NCI-H1092 (cell line): ENCODE data around the gene SERPINE2.
A peak's percentile ranks its signal among the peaks of the same experiment; 100 is the strongest.
"Not testable (repeated sequence)": the region's sequence is repeated elsewhere in the genome, so short reads cannot be mapped to it uniquely, and the experiment has no call there.

ENCODE experiments used
- DNase-seq: peaks from one replicate; lab custom pipeline; 2025; lab: John Stamatoyannopoulos, UW

SERPINE2 gene

GRCh38 chr2:224014336-224014735 lies 24.8 kb downstream of the SERPINE2 start:
- DNase-seq: no peak

DNA sequence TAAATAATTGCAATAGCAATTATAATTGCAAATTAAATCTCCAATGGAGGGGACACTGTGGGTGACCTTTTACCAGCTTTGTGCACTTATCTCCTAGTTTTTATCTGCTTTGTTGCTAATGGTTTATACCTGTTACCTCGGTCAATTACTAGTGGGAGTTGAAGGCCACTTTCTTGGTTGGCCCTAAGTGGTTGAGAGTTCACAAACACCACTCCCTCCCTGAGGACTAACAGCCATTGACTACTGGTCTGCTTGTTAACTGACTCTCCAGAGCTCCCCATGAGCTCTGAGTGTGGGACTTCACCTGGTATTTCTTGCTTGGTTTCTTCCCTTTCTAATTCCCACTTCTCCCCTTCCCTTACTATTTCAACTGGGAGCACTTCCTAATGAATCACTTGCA lies 27.2 kb downstream of the SERPINE2 start:
- DNase-seq: no peak

DNA sequence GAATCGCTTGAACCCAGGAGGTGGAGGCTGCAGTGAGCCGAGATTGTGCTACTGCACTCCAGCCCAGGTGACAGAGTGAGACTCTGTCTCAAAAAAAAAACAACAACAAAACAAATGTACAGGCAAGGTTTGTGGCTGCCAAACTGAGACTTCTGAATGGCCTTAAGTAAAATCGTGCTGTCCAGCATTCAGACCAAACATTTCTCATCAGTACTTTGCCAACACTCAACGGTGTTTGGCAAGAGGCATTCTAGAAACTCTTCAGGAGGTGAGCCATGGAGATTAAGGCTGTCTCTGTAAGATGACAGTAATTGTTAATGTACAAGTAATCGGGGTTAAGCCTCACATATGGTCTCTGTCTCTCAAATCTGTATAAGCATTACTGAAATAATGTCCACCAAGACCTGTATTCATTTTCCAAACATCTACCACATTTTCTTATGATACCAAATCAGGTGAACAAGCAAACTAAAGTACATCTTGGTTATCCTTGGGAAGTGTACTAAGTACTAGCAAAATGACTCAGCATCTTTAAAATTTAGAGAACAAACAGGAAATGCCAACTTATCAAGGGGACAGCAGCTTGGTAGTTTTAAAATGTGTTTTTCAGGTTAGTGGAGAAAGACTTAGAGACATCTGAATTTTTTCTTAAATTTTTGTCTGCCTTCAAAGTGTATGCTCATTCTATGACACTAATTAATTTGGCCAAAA lies 29.3 kb downstream of the SERPINE2 start:
- DNase-seq: no peak

DNA sequence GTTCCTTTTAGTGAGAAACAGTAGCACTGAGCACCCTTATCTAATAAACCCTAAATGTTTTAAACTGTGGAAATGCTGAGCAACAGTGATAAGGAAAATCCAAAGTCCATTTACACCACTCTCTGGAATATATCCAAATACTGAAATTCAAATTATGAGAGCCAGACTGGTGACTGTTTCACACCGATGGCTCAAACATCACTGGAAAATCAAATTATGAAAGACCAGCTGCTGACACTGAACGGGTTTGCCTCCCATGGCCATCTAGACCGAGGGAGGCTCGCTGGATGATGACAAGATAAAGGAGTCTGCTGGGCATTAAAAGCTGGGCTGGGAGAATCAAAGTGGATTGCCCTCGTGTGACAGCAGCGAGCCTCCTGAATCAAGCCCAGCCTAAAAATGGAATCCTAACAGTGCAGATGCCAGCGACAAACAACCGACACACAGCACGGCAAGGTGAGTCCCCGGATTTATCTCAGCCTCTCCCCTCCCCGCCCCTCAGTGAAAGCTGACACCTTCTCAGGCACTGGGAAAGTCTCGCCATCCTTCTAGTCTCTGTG lies 30.3 kb downstream of the SERPINE2 start:
- no peak for DNase-seq

GRCh38 chr2:224004105-224004695 lies 34.9 kb downstream of the SERPINE2 start:
- no peak for DNase-seq

DNA sequence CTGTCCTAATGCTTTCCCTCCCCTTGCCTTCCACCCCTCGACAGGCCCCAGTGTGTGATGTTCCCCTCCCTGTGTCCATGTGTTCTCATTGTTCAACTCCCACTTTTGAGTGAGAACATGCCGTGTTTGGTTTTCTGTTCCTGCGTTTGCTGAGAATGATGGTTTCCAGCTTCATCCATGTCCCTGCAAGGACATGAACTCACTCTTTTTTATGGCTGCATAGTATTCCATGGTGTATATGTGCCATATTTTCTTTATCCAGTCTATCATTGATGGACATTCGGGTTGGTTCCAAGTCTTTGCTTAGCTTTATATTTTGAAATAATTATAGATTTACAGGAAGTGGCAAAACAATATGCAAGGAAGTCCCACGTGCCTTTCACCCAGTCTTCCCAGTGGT lies 38.4 kb downstream of the SERPINE2 start:
- DNase-seq: not testable (repeated sequence)

GRCh38 chr2:223999862-224000261 lies 39.2 kb downstream of the SERPINE2 start:
- DNase-seq: no peak

DNA sequence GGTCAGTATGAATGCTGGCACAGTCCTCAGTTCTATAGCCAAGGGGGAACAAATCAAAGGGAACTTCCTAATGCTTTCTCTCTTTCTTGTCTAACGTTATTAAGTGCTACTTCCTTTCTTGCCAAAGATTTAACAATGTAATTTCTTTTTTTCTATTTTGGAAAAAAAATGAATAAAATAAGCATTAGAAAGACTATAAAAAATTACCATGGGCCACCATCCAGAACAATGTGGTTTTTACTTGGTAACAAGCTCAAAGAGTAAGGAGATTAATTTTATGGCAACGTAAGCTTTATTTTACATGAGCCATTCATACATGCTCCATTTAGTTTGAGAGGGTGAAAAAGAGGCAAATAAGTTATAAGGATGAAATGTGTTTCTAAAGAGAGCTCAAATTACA lies 40.1 kb downstream of the SERPINE2 start:
- no peak for DNase-seq

DNA sequence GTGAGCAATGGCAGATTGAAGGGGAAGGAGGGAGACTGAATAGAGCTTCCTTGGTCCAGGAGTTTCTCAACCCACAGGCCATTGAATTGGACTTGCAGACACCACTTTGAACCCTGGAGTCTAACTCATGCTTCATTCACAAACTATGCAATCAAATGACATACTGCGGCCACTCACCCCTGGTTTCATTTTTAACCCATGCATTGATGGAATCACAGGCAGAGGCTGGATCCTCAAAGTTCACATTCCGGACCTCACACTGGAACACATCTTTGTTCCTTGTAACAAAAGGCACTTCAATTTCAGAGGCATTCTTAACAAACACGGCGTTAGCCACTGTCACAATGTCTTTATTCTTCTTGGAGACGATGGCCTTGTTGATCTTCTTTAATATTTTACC lies 41.1 kb downstream of the SERPINE2 start:
- no peak for DNase-seq

DNA sequence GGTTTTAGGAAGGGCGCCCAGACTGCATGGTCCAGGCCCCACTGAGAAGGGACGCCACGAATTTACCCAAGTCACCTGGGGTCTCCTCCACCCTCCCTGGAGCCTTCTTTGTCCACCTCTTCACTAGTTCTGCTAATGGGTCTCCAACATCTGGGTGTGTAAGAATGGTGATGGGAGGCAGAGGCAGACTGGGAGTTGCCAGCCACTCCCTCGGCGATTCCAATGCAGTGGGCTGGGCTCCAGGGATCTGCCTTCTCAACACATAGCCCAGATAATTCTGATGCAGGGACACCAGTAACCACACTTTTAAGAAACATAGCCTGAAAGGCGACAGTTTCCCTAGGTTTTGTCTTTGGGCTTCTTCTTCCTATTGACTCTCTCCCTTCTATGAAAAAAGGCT lies 42.7 kb downstream of the SERPINE2 start:
- no peak for DNase-seq

- no peak for DNase-seq
Observed at GRCh38 chr2:223995569-223995968, 43.5 kb downstream of the SERPINE2 start.

GRCh38 chr2:223994562-223995162 lies 44.4 kb downstream of the SERPINE2 start:
- no peak for DNase-seq

GRCh38 chr2:223993634-223994232 lies 45.4 kb downstream of the SERPINE2 start:
- peak; percentile 25 for DNase-seq

- DNase-seq: no peak
Observed at GRCh38 chr2:223991611-223992010, 47.5 kb downstream of the SERPINE2 start.

- no peak for DNase-seq
Observed at GRCh38 chr2:223989856-223990232, 49.2 kb downstream of the SERPINE2 start.

GRCh38 chr2:223989206-223989855 lies 49.8 kb downstream of the SERPINE2 start:
- DNase-seq: no peak

DNA sequence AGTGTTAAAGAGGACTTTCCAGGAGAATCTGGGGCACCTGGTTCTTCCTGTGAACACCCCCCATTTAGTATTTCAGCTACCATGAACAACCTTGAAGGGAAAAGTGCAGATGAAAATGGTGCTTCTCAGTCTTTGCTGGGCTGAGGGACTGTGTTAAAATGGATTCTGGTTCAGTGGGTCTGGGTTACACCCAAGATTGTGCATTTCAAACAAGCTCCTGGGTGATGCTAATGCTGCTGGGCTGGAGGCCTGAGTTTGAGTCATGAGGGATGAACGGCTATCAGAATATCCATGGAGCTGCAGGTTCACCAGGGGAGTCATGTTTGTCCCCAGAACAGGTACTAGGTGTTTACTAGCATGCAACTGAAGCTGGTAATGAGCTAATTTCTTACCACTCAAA lies 57.8 kb downstream of the SERPINE2 start:
- DNase-seq: no peak

- DNase-seq: no peak
Observed at GRCh38 chr2:223980803-223981202, 58.3 kb downstream of the SERPINE2 start.

DNA sequence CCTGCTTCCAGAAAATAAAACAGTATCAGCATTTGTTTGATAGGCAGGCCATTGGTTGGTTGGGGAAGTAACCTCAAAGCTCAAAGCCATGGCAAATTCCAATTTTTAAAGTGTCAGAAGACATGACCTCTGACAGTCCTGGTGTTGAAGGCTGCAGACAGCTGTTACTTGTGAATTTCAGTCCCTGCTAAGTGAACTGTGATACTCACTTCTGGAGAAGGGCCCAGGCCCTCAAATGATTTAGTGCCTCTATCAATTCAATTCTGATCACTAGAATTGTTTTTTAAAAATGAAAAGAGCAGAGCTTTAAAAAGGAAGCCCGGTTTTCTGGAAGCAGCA lies 58.7 kb downstream of the SERPINE2 start:
- no peak for DNase-seq

- no peak for DNase-seq
Observed at GRCh38 chr2:223979730-223980396, 59.2 kb downstream of the SERPINE2 start.

DNA sequence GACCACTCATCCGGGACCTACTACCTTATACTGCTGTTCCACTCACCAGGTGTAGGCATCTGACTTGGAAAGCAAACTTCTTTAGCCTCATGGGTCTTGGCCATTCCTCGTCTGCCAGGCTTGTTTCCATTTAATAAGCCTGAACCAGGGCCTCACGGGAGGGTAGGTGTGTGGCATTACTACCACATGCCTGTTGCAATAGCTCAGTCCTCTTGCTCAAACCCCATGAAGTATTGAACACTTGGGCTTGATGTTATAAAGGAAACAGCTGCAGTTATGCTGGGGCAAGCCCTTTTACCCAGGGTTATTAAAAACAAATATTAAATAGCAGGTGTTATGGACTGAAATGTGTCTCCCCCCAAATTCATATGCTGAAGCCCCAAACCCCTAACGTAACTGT lies 60.6 kb downstream of the SERPINE2 start:
- DNase-seq: no peak

DNA sequence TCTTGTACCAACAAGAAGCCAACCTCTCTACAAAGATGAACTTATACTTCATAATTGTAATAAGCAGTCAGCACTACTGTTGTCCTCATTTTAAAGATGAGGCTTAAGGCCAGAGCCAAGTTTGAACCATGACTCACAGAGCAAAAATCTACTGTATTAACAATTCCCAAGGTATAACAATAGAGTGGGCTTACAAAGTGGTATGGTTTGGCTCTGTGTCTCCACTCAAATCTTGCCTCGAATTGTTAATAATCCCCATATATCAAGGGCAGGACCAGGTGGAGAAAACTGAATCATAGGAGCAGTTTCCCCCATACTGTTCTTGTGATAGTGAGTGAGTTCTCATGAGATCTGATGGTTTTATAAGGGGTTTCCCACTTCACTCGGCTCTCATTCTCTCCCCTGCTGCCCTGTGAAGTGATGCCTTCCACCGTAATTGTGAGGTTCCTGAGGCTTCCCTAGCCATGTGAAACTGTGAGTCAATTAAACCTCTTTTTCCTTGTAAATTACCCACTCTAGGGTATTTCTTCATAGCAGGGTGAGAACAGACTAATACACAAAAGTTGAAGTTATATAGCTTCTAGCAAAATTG lies 62.4 kb downstream of the SERPINE2 start:
- no peak for DNase-seq
